Neural cell (in vitro differentiated cells): ENCODE data around the gene PGF. TPM values are rescaled to one million over a fixed set of nuclear protein-coding genes. Genes with fewer than 3 reads are reported as not detected.

Source experiments
- H2AFZ ChIP-seq: fragments of 200-600, 300-800 bp; sonication (generic), shearing (Covaris generic); 2 replicates; pipeline ENCODE4 v1.6.0; 2014; ENCODE audit warnings: low read depth, mild to moderate bottlenecking, antibody characterized with exemption, low read length, moderate library complexity
- H3F3A ChIP-seq: fragments of 200-600 bp; shearing (Covaris generic); 2 replicates; pipeline ENCODE4 v1.6.1; 2016; ENCODE audit warnings: mild to moderate bottlenecking, moderate library complexity, mixed read lengths, antibody characterized with exemption, low read length; ENCODE audit not compliant: insufficient read depth, poor library complexity, severe bottlenecking
- H3K27ac ChIP-seq: fragments of 200-600, 300-800 bp; sonication (generic), shearing (Covaris generic); 2 replicates; pipeline ENCODE4 v1.5.1; 2014; ENCODE audit warnings: mild to moderate bottlenecking, low read length, moderate library complexity
- H3K27me3 ChIP-seq: fragments of 300-800, 200-600 bp; sonication (generic), shearing (Covaris generic); 2 replicates; pipeline ENCODE4 v1.6.0; 2014; ENCODE audit warnings: mild to moderate bottlenecking, low read depth, low read length, moderate library complexity; ENCODE audit not compliant: insufficient read depth
- H3K36me3 ChIP-seq: fragments of 300-800, 200-600 bp; sonication (generic), shearing (Covaris generic); 2 replicates; pipeline ENCODE4 v1.5.1; 2014; ENCODE audit warnings: mild to moderate bottlenecking, antibody characterized with exemption, low read length, moderate library complexity; ENCODE audit not compliant: insufficient read depth
- H3K4me2 ChIP-seq: fragments of 300-800, 200-600 bp; sonication (generic), shearing (Covaris generic); 2 replicates; pipeline ENCODE4 v1.6.0; 2014; ENCODE audit warnings: mild to moderate bottlenecking, low read length
- H3K4me3 ChIP-seq: fragments of 300-800, 200-600 bp; sonication (generic), shearing (Covaris generic); 2 replicates; pipeline ENCODE4 v1.5.1; 2014; ENCODE audit warnings: mild to moderate bottlenecking, low read length, moderate library complexity
- H3K79me2 ChIP-seq: fragments of 200-600 bp; shearing (Covaris generic); replicated peaks from 2 replicates; pipeline ENCODE4 v1.6.0; 2014; ENCODE audit warnings: mild to moderate bottlenecking, low read length, moderate library complexity; ENCODE audit not compliant: insufficient read depth
- H3K9ac ChIP-seq: fragments of 300-800, 200-600 bp; sonication (generic), shearing (Covaris generic); 2 replicates; pipeline ENCODE4 v1.6.1; 2016; ENCODE audit warnings: mild to moderate bottlenecking, low read length, mixed read lengths
- H3K9me2 ChIP-seq: fragments of 200-600 bp; shearing (Covaris generic); 2 replicates; pipeline ENCODE4 v1.6.1; 2016; ENCODE audit warnings: mild to moderate bottlenecking, low read length, mixed read lengths; ENCODE audit not compliant: insufficient read depth
- H3K9me3 ChIP-seq: fragments of 200-600, 300-800 bp; sonication (generic), shearing (Covaris generic); 2 replicates; pipeline ENCODE4 v1.6.1; 2016; ENCODE audit warnings: mild to moderate bottlenecking, mixed run types, low read length, moderate library complexity, mixed read lengths
- H4K20me1 ChIP-seq: fragments of 200-600 bp; shearing (Covaris generic); 2 replicates; pipeline ENCODE4 v1.6.1; 2016; ENCODE audit warnings: mild to moderate bottlenecking, mixed run types; ENCODE audit not compliant: insufficient read depth
- CTCF ChIP-seq: fragments of 450-650 bp; IDR thresholded peaks from 2 replicates; pipeline ENCODE4 v1.5.1; 2014; ENCODE audit warnings: antibody characterized with exemption, mild to moderate bottlenecking, moderate library complexity; ENCODE audit not compliant: poor library complexity, severe bottlenecking
- EP300 ChIP-seq: fragments of 450-650 bp; conservative IDR thresholded peaks from 2 replicates; pipeline ENCODE4 v1.6.1; 2014; ENCODE audit warnings: antibody characterized with exemption, mild to moderate bottlenecking, moderate library complexity; ENCODE audit not compliant: poor library complexity, severe bottlenecking
- EZH2 ChIP-seq: fragments of 200-600, 300-800 bp; shearing (Covaris generic), sonication (generic); IDR thresholded peaks from 2 replicates; pipeline ENCODE4 v1.6.1; 2014; ENCODE audit warnings: antibody characterized with exemption, low read length, borderline replicate concordance, mild to moderate bottlenecking; ENCODE audit not compliant: insufficient read depth, poor library complexity, severe bottlenecking
- MXI1 ChIP-seq: fragments of 450-650 bp; conservative IDR thresholded peaks from 2 replicates; pipeline ENCODE4 v1.6.1; 2014; ENCODE audit warnings: antibody characterized with exemption, mild to moderate bottlenecking; ENCODE audit not compliant: poor library complexity, severe bottlenecking
- POLR2AphosphoS5 ChIP-seq: IDR thresholded peaks from 2 replicates; pipeline ENCODE4 v1.6.1; 2012
- RAD21 ChIP-seq: fragments of 450-650 bp; conservative IDR thresholded peaks from 2 replicates; pipeline ENCODE4 v1.6.1; 2014; ENCODE audit warnings: antibody characterized with exemption, mild to moderate bottlenecking, moderate library complexity
- SMC3 ChIP-seq: fragments of 450-650 bp; conservative IDR thresholded peaks from 2 replicates; pipeline ENCODE4 v1.6.1; 2014; ENCODE audit warnings: antibody characterized with exemption, mild to moderate bottlenecking, moderate library complexity; ENCODE audit not compliant: poor library complexity
- TAF1 ChIP-seq: IDR thresholded peaks from 2 replicates; pipeline ENCODE4 v1.6.1; 2012; ENCODE audit warnings: low read depth
- polyA plus RNA-seq: library from polyadenylated mRNA; depleted of rRNA; stranded (reverse); fragments of >200 nt; gene quantifications from 2 replicates; pipeline ENCODE4 v1.2.3, GENCODE V29; 2014
- TF ChIP-seq, protein P1 (sequence below): IDR thresholded peaks from 2 replicates; pipeline ENCODE4 v1.6.1; 2012; ENCODE audit warnings: borderline replicate concordance

The PGF gene
- polyA plus RNA-seq, 1 donor from 2014 or later = not detected

DNA sequence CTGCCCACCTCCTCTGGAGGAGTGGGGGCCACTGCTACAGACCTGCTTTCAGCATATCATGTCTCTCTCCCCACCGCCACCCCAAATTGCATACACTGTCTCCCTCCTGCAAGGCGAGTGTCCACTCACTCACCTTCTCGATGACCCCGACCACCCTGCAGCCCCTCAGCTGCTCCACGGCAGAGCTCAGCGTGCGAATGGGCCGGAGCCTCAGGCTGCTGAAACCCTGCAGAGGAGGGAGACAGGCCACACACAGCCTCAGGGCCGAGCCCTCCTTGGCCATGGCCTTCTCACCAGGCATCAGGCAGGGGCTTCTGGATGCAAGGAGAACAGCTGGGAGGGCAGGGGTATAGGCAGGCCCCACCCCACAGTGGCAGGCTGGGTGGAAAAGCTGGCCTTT, 37.0 kb downstream of the PGF start:
- Histone ChIP-seq H3K27ac (no peak overlapping the region), H3K9ac (no peak overlapping the region), H3K27me3 (no peaks in the 10 kb centered on the region), H3K36me3 (no peaks in the 10 kb centered on the region), H4K20me1 (no peaks in the 10 kb centered on the region), H3K4me3 (no peak overlapping the region), H3K9me2 (no peaks in the 10 kb centered on the region), H3F3A (no peaks in the 10 kb centered on the region), H2AFZ (no peak overlapping the region), H3K9me3 (no peaks in the 10 kb centered on the region), H3K79me2 (no peaks in the 10 kb centered on the region), H3K4me2 (no peak overlapping the region)
- TF ChIP-seq POLR2AphosphoS5 (no peak), RAD21 (no peak), TAF1 (no peak), MXI1 (no peak), EZH2 (no peak), EP300 (no peak), SMC3 (no peak), CTCF (no peak)
- TF ChIP-seq, protein P1, sequence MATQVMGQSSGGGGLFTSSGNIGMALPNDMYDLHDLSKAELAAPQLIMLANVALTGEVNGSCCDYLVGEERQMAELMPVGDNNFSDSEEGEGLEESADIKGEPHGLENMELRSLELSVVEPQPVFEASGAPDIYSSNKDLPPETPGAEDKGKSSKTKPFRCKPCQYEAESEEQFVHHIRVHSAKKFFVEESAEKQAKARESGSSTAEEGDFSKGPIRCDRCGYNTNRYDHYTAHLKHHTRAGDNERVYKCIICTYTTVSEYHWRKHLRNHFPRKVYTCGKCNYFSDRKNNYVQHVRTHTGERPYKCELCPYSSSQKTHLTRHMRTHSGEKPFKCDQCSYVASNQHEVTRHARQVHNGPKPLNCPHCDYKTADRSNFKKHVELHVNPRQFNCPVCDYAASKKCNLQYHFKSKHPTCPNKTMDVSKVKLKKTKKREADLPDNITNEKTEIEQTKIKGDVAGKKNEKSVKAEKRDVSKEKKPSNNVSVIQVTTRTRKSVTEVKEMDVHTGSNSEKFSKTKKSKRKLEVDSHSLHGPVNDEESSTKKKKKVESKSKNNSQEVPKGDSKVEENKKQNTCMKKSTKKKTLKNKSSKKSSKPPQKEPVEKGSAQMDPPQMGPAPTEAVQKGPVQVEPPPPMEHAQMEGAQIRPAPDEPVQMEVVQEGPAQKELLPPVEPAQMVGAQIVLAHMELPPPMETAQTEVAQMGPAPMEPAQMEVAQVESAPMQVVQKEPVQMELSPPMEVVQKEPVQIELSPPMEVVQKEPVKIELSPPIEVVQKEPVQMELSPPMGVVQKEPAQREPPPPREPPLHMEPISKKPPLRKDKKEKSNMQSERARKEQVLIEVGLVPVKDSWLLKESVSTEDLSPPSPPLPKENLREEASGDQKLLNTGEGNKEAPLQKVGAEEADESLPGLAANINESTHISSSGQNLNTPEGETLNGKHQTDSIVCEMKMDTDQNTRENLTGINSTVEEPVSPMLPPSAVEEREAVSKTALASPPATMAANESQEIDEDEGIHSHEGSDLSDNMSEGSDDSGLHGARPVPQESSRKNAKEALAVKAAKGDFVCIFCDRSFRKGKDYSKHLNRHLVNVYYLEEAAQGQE = no peak

- H3K9ac ChIP-seq = no peak overlapping the region
- H4K20me1 ChIP-seq = no peaks in the 10 kb centered on the region
- H3K9me2 ChIP-seq = no peaks in the 10 kb centered on the region
- H3K79me2 ChIP-seq = no peaks in the 10 kb centered on the region
- H3K27ac ChIP-seq = no peak overlapping the region
- H2AFZ ChIP-seq = no peak overlapping the region
- H3K4me3 ChIP-seq = no peak overlapping the region
- TF ChIP-seq RAD21 = no peak
- no peak for TF ChIP-seq EP300
- TF ChIP-seq SMC3 = no peak
- no peak for TF ChIP-seq POLR2AphosphoS5
- TF ChIP-seq EZH2 = no peak
- TF ChIP-seq TAF1 = no peak
- TF ChIP-seq, protein P1 = no peak
- no peak for TF ChIP-seq MXI1
- no peak for TF ChIP-seq CTCF
- no peak overlapping the region for H3K4me2 ChIP-seq
- H3F3A ChIP-seq = no peaks in the 10 kb centered on the region
- no peaks in the 10 kb centered on the region for H3K27me3 ChIP-seq
- H3K9me3 ChIP-seq = no peaks in the 10 kb centered on the region
- no peaks in the 10 kb centered on the region for H3K36me3 ChIP-seq
Measured at GRCh38 chr14:74917646-74918081, 37.7 kb downstream of the PGF start.
